GM21390 (cell line): Measurements from ENCODE around the gene TBC1D1.

Experiments used
- ATAC-seq: cut with Tn5 transposase; IDR thresholded peaks from one replicate; pipeline ENCODE4 v1.9.1; 2021; ENCODE audit not compliant: unreplicated experiment

Gene TBC1D1

DNA sequence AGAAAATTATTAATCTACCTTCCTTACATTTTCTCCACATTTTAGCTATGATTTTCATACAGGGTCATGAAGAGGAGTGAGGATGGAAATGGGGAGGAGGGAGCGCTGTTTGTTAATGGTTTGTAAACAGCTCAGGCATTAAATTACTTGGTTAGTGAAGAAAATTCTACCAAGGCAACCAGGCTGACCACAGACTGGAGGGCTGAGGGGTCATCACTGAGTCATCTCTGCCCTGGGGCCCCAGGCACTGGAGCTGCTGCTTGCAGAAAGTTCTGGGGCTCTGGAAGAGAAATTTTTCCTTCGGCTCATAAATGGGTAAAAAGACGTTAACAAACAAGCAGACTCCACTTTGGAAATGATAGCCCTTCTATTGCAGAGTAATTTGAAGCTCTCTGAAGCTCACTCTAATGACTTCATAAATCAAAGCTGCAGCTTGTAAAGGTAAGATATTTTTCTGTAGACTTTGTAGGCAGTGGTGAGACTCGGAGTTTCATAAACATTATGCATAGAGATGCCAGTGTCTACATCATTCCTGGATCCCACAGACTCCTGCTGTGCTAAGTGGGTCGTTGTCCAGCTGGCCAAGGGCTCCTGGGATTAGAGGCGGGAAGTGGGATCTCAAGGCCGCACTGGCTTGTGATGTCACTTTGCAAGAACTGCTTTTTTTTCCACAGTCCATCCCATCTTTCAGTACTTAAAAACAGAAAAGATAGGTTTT lies 228.9 kb downstream of the TBC1D1 start:
- ATAC-seq = no peak

DNA sequence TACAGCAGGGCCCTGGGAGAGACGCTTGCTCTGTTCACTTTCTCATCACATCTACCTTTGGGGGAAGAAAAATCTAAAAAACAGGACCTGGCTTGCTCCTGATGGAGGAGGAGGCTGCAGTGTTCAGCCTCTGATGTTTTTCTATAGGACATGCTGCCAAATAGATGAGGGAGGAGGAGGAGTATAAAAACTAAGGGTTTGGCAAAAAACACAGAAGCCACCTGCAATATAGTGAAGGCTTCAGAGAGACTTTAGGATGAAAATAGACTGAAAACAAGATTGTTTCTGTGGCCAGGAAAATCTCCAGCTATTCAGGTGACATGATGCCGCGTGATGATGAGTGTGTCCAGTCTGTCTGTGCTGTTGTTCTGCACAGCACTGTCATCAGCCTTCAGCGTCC lies 229.9 kb downstream of the TBC1D1 start:
- no peak for ATAC-seq

DNA sequence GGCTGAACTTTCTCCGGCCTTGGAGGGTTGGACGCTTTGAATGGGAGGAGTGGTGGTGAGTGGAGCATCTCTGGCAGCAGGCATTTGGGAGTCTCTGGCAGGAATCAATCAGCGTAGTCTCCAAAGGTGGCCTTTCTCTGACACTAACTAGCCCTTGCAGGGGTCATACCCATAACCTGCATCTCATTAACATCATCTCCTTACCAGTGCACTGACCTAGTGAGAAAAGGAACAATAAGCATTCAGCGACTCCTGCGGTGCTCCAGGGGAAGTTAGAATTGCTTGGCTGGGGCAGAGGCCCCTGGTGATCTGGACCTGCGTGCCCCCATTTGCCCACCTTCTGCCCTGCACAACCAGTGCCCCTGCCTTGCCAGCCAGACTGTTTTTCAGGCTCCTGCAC lies 231.2 kb downstream of the TBC1D1 start:
- ATAC-seq = no peak

DNA sequence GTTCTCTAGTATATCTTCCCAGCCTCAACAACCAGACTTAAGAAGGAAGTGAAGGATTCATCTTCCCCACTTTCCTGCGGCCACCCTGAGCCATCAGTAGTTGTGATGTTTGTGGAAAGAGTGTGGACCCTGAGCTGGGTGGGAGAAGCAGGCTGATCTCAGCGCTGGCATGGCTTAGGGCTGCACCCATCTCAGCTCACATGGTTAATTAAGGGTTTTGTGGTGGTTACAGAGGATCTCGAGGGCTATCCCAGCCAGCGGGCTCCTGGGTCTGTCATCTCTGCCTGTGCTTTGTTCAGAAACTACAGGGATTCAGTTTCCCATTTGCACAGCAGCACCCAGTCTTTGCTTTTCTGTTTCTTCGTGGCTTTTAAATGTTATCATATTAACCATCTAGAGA lies 232.7 kb downstream of the TBC1D1 start:
- no peak for ATAC-seq

DNA sequence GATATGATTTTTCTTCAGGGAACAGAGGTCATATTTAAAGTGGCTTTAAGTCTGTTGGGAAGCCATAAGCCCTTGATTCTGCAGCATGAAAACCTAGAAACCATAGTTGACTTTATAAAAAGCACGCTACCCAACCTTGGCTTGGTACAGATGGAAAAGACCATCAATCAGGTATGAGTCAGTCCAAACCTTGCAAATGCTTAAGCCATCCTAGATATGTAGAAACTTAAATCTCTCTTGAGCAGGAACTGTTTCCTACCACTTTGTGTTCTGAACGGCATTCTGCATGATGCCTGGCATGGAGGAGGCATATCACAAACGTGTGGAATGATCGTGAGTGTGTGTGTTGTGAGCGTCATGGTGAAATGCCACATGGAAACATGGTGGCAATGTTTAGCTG lies 234.1 kb downstream of the TBC1D1 start:
- ATAC-seq = no peak

DNA sequence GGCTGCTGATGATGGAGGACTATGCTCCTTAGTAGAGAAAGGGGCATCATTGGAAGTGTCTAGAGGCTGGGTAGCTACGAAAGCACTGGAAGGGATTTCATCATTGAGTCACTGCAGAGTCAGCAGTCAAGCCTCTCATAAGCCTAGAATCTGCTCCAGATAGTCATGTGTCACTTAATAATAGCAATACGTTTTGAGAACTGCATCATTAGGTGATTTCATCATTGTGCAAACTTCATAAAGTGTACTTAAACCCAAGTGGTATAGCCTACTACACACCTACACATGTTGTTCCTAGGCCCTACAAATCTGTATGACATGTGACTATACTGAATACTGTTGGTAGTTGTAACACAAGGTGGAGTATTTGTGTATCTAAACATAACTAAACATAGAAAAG lies 234.9 kb downstream of the TBC1D1 start:
- ATAC-seq = no peak

DNA sequence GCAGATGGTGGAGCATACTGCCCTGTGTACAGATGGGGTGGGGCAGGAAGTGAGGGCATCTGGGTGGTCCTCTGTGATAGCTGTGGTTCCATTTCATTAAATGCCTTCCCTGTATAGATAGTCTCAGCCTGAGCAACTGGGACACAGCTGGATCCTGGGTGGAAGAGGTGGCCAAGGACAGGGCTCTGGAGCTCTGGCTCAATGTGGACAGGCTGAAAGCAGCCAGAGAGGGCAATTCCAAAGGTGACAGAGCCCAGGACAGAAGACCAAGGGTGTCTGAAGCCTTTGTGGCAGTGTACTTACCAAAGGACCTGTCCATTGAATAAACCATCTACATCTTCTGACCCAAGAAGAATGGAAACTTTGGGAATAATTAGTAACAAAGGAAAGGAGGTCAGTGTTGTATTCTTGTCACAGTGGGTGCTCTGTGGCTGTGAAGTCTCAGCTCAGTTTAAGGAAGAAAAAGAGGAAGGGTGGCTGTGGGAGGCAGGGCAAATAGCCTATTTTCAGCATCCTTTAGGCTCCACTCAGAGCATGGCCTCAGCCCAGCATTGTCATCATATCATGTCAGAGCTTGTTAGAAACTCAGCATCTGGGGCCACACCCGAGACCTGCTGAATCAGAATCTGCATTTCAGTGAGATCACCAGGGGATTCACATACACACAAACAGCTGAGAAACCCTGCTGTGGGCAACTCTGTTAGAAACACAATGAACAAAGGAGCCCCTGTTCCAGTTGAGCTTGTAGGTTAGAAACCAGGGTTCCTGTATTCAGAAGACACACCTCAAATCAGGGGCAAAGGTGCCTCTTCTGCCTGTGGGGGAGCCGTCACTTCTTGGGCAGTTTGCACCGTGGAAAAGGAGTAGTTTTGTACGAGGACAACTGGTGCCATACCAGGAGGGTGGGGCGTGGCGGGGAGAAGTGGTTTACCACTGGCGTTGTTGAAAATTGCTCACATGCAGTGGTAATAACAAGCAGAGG lies 237.9 kb downstream of the TBC1D1 start:
- peak; percentile 41 for ATAC-seq

DNA sequence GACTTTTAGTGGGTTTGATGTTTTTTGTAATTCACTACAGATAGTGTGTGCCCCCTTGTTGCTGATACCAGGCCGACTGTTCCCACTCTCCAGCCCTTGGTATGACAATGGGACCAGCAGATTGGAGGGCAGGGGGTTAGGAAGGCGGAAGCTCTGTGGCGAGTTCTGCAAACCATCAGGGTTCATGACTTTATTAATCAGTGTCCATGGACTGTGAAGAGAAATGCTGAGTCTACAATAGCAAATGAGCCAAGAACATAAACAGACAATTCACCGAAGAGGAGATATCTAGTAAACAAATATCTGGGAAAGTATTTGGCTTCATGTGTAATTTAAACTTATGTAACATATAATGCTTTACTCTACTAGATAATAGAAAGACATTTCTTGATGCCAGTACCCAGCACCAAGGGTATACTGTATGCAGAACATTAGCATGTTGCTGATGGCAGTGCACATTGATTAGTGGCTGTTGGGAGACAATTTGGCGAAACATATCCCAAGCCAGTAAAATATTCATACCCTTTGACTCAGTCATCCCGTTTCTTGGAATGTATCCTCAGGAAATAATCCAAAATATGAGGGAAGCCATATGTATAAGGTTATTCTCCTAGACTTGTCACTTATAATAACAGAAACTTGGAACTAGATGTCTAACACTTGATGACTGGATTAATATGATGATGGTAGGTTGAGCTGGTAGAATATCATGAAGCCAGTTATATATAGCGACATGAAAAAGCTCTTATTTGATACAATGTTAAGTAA lies 238.8 kb downstream of the TBC1D1 start:
- ATAC-seq = no peak

DNA sequence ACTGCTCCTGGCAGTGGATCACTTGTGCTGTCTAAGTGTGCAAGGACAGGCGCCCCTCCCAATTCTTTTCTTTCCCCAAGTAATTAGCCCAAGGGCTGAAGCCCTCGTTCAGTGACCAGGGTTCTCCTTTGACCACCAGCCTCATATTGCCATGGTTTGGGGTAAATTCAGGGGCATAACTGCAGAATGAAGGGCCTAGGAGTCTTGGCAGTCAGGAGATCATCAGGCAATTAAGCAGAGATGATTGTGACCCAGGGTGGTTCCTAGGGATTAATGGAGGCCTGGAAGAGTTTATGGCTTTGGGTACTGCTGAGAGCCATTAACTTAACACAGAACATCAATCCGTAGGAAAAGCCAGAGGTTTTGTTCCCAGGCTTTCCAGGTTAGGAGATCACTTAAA lies 240.0 kb downstream of the TBC1D1 start:
- no peak for ATAC-seq

DNA sequence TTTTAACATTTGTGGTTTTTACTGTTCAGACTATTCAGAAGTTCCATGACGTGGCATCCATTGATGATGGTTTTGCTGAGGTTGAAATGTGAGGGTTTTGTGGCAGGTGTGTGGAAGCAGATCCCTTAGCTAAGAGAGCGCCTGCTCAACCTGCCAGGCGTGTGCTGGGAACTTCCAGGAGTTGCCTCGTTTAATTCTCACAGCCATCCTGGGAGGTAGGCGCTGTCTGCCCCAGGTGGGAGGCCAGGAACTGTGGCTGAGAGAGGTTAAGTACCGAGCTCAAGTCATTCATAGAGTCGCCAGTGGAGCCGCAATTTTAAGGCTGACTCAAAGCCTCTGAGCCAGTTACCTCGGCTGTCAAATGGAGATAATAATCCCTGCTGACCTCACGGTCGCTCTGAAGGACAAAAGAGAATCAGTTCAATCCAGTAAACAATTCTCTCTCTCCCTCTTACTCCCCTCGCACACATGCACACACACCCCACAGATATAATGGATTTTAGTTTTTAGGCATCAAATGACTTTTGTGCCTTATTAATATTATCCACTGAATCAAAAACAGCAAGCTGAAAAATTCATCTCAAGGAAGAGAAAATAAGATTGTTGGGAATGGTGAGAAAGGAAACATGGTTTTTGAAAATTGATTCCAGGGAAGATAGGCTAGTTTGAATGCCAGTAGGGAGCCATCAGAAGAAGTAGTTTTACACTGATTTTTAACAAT lies 240.6 kb downstream of the TBC1D1 start:
- ATAC-seq = peak; percentile 22

DNA sequence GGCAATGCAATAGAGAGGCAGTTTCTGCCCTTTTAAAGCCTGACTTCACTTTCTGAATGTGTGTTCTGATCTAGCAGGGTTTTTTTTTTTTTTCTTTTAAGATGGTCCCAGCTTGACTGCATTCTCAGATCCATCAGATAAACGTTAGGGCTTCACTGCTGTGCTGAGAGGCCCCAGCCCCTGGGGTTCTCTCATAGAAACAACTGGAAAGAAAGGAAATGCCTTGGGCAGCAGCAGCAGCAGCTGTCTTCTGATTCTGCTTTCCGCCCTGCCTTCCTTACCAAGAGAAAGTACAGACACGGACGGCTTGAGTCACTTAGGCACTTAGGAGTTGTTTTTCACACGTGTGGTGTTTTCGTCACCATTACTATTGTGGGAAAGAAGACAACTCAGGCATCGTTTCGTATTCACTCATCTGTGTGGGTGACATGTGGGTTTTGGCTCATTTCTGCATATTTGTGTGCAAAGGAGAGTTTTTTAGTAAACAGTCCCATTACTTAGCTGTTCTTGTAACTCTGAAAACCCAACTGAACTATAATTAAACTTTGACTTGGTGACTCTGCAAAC lies 241.3 kb downstream of the TBC1D1 start:
- peak; percentile 75 for ATAC-seq

DNA sequence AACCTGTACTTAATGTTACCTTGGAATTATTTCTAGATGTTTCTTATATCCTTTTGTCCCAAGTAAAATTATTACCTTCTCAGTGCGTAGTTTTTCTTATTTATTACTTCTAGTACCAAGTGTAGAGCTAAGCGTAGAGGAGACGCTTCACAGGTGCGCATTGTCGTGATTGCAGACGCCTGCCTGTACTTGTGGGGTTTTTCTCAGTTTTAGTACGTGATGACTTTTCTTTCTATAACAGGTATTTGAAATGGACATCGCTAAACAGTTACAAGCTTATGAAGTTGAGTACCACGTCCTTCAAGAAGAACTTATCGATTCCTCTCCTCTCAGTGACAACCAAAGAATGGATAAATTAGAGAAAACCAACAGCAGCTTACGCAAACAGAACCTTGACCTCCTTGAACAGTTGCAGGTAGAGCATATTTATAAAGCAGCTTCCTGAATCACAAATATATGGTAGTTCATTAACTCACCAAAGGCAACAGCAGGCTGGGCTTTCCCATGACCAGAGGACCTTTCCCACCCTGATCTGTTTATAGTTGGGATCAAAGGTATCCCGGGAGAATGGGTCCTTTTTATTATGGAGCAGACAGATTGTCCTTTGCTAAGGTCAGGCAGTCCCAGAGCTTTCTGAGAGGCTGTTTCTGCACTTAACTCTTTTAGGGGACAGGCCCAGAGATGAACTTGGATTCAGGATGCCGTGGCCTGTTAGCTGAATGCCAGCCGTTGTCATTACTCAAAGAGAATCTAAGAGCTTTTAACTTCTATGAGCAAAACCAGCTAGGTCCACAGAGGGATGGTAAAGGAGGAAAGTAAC lies 242.2 kb downstream of the TBC1D1 start:
- no peak for ATAC-seq

DNA sequence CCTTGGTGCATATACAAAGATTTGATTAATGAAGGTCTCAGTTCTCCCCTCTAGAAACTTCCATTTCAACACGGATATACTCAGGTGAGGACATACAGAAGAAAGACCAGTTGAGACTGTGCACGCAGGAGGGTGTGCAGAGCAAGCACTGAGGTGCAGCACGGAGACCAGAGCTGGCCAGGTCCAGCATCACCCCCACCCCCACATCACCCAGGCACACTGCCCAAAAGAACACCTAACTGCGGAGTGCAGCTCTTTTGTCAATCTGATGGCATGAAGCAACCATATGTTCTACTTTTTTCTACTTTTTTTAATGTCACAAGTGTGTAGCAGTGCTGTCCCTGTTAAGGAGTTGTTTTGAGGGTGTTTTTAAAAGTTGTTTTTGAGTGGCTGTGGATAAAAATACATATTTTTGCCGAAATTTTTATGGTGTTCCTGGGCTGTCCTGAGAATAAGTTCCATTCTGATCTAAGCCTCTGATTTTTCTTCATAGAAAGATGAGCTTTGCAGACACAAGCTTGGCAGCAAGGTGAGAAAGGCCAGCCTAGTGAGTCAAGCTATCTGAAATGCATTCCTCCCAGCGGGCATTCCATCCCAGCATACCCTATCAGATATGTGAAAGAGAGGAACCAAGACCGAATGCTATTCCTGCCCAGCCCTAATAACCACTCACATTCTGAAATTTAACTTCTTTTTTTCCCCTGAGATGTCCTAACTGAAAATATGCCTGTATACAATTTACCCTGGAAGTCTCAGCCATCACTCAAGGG lies 243.0 kb downstream of the TBC1D1 start:
- ATAC-seq = no peak

DNA sequence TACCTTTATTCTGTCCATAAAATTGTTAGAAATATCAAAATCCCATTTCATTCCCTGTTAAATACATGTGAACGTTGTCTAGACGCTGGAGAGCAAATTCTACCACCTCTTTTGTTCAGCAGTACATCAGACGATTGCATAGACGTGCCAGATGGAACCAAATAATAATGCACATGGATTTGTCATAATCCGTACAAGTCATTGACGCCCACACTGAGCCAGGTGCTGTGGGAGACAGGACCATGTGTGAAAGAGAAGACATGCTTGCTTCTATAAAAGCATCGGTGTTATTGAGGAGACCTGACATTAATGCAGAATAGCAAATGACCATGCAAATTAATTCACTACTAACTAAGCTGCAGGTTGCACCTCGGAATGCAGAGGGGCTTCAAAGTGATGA lies 244.3 kb downstream of the TBC1D1 start:
- no peak for ATAC-seq

DNA sequence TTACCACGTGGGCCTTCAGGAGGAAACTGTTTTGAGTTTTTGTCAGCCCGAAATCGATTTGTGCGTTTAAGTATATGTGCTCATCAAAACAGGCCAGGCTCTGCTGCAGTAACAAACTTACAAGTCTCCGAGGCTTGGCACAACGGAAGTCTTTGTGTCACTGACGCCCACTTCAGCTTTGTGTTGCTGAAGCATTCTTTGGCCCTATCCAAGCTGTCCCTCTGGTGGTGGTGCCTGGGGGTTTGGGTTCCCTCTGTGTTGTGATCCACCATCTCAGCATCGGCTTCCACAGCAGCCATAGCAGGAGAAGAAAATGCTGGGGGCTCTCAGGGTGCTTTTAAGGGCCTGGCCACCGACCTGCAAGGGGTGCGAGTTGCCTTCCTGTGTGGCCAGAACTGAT lies 245.7 kb downstream of the TBC1D1 start:
- ATAC-seq = no peak

DNA sequence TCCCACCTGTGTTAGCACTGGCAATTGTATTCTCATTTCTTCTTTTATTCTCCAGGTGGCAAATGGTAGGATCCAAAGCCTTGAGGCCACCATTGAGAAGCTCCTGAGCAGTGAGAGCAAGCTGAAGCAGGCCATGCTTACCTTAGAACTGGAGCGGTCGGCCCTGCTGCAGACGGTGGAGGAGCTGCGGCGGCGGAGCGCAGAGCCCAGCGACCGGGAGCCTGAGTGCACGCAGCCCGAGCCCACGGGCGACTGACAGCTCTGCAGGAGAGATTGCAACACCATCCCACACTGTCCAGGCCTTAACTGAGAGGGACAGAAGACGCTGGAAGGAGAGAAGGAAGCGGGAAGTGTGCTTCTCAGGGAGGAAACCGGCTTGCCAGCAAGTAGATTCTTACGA lies 246.2 kb downstream of the TBC1D1 start:
- no peak for ATAC-seq

DNA sequence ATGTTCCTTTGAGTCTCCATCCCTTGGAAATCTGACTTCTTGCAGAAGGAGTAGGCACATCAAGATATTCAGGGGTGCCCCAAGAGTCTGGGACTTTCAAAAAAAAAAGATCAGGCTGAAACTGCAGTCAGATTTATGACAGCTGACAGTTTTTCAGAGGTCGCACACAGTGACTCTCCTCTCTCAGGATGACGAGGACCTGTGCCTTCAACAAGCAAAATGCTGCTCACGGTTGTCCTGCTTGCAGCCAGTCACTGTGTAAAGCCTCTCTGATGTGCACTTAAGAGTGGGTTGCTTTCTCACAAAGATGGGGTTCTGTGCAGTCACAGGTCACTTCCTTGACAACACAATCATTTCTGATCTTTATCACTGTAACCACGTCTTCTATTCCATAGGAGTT lies 247.5 kb downstream of the TBC1D1 start:
- no peak for ATAC-seq

DNA sequence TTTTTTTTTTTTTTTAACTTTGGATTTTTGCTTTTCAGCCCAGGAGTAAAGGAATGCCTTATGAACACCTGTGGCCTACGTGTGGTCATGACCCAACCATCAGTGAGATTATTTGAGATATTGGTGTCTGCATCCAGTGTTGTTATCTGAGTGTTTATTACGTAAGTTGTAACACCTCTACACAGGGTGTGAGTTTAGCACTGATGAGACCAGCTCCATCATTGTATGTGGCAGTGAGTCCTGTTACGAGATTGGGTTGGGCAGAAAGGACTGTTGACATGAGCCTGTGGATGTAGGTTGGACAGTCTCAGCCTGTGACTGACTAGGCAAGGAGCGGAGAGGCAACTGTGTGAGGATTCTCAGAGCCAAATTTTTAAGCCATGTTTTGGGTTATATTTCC lies 248.3 kb downstream of the TBC1D1 start:
- ATAC-seq = no peak

DNA sequence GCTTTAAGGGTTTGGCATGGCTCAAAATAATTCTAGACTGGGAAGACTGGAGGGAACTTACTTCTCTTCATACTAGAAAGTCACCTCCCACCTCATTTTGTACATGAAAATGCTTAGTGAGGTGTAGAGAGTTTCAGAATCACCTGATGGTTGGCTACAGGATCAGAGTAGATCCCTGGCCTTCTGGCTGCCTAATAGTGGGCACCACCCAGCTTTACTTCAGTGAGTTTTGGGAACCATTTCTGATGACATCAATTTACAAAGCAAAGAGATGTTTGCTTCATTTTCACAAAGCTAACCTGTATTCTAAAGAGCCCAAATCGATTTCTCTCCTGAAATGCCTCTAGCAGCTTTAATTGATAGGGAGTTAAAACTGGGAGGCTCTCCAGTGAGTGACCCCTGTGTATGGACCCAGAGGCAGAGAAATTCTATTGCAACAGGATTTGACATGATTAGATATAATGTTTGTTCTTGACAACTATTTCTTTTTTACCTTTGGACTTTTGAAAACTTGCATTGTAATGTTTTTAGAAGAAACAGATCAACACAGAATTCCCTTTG lies 249.8 kb downstream of the TBC1D1 start:
- ATAC-seq = no peak
